Measurements from ENCODE around the gene CIB1.

DNA sequence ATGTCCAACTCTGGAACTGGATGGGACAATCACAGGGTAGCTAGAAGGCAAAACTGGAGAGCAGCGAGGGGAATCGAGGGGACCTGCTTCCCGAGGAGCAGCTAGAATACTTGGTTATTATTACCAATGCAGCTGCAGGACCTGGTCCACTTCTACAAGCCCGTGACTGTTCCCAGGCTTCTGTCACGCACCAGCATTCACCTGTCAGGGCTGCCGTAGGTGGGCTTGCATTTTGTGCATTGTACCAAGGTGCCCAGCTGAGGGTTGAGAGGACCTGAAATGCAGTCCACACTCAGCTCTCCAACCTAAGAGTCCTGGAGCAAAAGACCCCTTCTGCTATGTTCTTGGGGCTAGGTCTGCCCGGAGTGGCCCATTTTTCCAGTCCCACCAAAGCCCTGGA is 30.3 kb downstream of the CIB1 start:
- TF ChIP-seq, protein P1, sequence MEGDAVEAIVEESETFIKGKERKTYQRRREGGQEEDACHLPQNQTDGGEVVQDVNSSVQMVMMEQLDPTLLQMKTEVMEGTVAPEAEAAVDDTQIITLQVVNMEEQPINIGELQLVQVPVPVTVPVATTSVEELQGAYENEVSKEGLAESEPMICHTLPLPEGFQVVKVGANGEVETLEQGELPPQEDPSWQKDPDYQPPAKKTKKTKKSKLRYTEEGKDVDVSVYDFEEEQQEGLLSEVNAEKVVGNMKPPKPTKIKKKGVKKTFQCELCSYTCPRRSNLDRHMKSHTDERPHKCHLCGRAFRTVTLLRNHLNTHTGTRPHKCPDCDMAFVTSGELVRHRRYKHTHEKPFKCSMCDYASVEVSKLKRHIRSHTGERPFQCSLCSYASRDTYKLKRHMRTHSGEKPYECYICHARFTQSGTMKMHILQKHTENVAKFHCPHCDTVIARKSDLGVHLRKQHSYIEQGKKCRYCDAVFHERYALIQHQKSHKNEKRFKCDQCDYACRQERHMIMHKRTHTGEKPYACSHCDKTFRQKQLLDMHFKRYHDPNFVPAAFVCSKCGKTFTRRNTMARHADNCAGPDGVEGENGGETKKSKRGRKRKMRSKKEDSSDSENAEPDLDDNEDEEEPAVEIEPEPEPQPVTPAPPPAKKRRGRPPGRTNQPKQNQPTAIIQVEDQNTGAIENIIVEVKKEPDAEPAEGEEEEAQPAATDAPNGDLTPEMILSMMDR (conservative IDR thresholded peaks at IDR 0.05; ENCODE audit: low read length) = no peak
- no peak for TF ChIP-seq EZH2phosphoT487 (IDR thresholded peaks at IDR 0.05; ENCODE audit: borderline replicate concordance)
